VCaP (cell line): Measurements from ENCODE around the gene FXYD1.

Experiments used
- H3K27ac ChIP-seq: fragments of 450-650 bp; 2 replicates; pipeline ENCODE4 v1.5.1; 2017
- CTCF ChIP-seq: fragments of 450-650 bp; conservative IDR thresholded peaks from 2 replicates; pipeline ENCODE4 v1.5.1; 2017; ENCODE audit warnings: mild to moderate bottlenecking, moderate library complexity

FXYD1 gene

GRCh38 chr19:35110974-35111373 is 27.6 kb upstream of the FXYD1 start:
- TF ChIP-seq CTCF, result no peak
- no peak overlapping the region for H3K27ac ChIP-seq

- TF ChIP-seq CTCF, result no peak
- no peak overlapping the region for H3K27ac ChIP-seq
Measured at GRCh38 chr19:35112995-35113688, 25.5 kb upstream of the FXYD1 start.

DNA sequence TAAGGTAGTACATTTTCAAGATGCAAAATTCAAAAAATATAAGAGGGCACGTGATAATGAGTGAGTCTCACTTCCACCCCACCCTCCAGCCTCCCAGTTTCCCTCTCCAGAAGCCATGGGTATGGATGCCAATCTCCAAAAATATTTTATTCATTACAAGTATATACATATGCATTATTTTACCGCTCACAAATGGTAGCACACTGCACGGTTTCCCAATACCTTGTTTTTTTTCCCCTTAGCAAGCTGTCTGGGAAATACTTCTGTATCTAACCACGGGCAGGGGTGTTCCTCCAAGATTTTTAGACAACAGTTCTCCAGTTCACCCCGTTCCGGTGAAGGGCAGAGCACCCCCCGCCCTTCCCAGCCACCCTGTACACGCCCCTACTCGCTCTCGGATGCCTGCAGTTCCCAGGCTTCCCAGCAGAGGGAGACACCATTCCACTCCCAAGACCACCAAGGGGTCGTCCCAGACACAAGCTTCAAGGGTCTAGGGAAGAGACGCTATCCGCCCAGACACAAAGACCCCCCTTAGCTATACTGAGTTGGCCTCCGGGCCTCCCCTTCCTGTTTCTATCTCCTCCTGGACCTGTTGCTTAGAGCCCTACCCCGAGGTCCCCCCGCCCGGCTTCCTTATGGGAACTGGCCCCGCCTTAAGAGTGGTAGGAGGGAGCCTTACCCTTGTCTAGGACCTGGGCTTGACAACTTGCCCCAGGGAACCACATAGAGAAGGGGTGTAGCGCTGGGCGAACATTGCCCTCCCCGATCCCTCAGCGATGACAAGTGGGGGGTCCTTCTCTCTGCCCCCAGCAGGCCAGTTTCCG is 24.1 kb upstream of the FXYD1 start:
- peak; percentile 98 for TF ChIP-seq CTCF
- H3K27ac ChIP-seq, result peak overlapping the region; percentile 76; the same call in 1 of the 2 replicates

DNA sequence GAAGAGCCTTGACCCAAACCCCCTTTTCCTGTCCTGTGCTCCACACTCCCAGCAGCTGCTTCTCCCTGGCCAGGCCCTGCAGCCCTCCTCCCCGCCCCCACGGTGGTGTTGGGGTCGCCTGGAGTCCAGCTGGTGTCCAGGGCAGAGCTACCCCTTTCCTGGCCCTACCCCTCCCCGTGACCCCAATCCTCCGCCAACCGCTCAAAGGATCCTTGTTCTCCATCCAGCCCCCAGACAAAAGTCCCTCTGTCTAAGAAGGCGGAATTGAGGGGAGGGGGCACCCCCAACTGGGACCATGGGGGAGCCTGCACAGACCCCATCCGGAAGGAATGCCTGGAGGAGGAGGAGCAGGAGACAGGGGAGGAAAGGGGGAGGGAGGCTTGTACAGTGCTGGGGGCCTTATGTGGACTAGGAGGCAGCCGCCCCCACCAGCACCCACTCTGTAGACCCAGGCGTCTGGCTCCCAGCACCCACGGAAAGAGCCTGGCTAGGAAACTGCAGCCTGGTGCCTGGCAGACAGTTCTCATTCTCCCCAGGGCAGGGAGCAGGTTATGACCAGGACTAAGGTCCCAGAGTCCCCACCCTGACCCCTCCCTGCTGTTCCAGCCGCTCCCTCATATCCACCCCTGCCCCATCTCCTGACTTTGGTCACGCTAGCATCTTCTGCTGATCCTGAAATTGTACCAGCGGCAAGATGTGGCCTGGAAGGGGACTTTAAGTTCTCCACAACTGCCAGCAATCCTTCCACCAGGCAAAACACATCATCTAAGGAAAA is 23.3 kb upstream of the FXYD1 start, which contains the start of gene FXYD3:
Gene FXYD3 (plus strand): TSS at position 647 of the 775 bp plus-strand sequence. CDS start 3,554 bp downstream, outside the sequence.
- peak within 1 kb of the TSS; percentile 76 for H3K27ac ChIP-seq
- no peak for TF ChIP-seq CTCF

DNA sequence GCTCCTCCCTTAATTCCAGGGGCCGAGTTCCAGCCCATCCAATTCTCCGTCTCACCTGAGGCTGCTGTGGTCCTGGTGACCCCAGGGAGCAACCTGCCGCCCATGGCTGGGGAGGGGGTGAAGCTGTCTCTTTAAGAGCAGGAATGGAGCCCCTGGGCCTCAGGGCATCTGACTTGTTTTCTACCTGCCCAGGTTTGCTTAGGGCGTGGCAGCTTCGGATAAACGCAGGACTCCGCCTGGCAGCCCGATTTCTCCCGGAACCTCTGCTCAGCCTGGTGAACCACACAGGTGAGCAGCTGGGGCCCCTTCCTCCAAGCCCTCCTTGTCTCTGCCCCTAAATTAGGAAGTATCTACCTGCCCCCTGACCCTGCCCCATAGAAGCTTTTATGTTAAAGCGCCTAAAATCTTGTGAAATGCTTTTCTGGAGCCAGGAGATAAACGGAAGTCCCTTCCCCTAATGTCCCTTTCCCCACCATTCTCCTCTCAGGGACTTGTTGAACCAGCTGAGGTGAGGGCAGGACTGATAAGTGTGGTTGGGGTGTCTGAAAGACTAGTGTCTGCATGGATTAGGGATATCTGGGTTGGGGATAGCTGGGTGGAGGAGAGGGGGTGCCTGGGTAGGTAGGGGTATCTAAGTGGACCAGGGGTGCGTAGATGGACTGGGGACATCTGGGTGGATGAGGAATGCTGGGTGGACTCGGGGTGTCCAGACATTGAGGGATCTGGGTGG is 22.4 kb upstream of the FXYD1 start:
- H3K27ac ChIP-seq, result peak overlapping the region; percentile 76
- TF ChIP-seq CTCF, result no peak

DNA sequence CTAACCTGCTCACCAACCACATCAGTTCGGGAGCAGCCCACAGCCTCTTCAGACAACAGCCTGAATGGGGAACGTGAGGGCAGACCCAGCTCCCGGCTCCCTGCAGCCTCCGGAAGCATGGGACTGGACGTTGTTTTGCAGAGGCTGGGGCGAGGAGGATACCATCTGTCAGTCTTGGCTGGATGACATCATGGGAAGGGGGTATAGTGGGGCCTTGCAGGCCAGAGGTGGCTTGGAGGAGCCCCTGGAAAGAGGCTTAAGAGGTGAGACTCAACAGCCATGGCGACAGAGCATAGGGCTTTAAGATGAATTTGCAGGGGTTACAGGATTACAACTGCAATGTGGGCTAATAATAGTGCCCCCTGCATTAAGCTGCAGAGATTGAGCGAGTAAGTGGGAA is 21.5 kb upstream of the FXYD1 start:
- peak overlapping the region; percentile 76 for H3K27ac ChIP-seq
- no peak for TF ChIP-seq CTCF
